GM10248 (cell line): Measurements from ENCODE around the gene ANKRD26.

ENCODE experiments used
- CTCF ChIA-PET: fragments of 300-600 bp; sonication (Branson Sonifier 250); formaldehyde crosslinking; extraction: SDS; loops from one replicate; lab custom pipeline; 2021; ENCODE audit warnings: antibody characterized with exemption; lab: Yijun Ruan, JAX
- POLR2A ChIA-PET: fragments of 350-650 bp; sonication (Branson Sonifier 250); formaldehyde crosslinking; extraction: SDS; loops from one replicate; lab custom pipeline; 2020; ENCODE audit warnings: antibody characterized with exemption; lab: Yijun Ruan, JAX
- DNase-seq: peaks from one replicate; pipeline ENCODE4 v3.0.0; 2012; ENCODE audit errors: extremely low spot score
- CTCF ChIP-seq: IDR thresholded peaks from 2 replicates; pipeline ENCODE4 v1.5.1; 2012; ENCODE audit warnings: mild to moderate bottlenecking, low read depth; ENCODE audit errors: extremely low read depth, missing control alignments, control extremely low read depth

ANKRD26 gene

GRCh38 chr10:27108165-27108564 lies 7.9 kb upstream of the ANKRD26 start:
- CTCF ChIA-PET = no interaction called here
- DNase-seq = no peak

GRCh38 chr10:27104919-27105318 lies 4.6 kb upstream of the ANKRD26 start:
- POLR2A ChIA-PET = no interaction called here
- TF ChIP-seq CTCF = no peak
- CTCF ChIA-PET = interaction anchor here (1.1 to 1.2 kb wide), 2 partner anchors 8 to 10 kb away, joined by 3 read pairs; no protein-coding TSS in a partner anchor
- DNase-seq = no peak

More at GRCh38 chr10:27108165-27108564, 7.9 kb upstream of the ANKRD26 start:
- no peak for TF ChIP-seq CTCF
- POLR2A ChIA-PET = no interaction called here

DNA sequence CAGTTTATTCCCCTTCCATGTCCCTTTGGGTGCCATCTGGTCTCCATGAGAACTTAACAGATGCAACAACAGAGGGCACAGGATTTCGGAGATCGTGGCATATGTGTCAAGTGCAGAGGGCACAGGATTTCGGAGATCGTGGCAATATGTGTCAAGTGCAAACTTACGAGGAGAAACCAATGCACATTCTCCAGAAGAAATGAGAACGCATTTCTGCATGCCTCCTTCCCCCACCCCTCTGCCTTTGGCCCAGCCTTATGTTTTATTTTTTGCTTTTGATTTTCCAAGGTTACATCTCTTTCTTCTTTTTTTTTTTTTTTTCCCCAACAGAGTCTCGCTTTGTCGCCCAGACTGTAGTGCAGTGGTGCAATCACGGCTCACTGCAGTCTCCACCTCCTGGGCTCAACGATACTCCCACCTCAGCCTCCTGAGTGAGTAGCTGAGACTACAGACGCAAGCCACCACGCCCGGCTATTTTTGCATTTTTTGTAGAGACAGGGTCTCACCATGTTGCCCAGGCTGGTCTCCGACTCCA lies 586 bp upstream of the ANKRD26 start:
- POLR2A ChIA-PET = interaction anchor here (0.6 to 1.0 kb wide), 3 partner anchors 9 to 53 kb away, joined by 3 to 6 read pairs (median 5); partner anchors contain the start of gene YME1L1
- CTCF ChIA-PET = interaction anchor here (1.4 kb wide), 1 partner anchor 18 kb away, joined by 4 read pairs; no protein-coding TSS in a partner anchor
- no peak for DNase-seq
- TF ChIP-seq CTCF = no peak

DNA sequence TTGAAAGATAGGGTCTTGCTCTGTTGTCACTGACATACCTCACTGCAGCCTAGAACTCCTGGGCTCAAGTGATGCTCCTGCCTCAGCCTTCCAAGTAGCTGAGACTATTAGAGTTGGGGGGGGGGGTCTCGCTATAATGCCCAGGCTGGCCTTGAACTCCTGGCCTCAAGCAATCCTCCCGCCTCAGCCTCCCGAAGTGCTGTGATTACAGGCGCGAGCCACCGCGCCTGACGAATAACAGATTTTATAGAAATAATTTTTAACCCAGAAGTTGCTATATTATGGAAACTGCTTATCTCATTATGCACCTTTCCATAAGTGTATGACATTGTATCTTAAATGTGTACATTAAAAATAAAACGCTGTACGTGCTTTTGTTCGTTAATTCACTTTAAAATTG lies 846 bp downstream of the ANKRD26 start:
- TF ChIP-seq CTCF = no peak
- CTCF ChIA-PET = interaction anchor here (0.9 to 1.4 kb wide), 2 partner anchors 16 to 19 kb away, joined by 4 read pairs; no protein-coding TSS in a partner anchor
- POLR2A ChIA-PET = no interaction called here
- DNase-seq = no peak

DNA sequence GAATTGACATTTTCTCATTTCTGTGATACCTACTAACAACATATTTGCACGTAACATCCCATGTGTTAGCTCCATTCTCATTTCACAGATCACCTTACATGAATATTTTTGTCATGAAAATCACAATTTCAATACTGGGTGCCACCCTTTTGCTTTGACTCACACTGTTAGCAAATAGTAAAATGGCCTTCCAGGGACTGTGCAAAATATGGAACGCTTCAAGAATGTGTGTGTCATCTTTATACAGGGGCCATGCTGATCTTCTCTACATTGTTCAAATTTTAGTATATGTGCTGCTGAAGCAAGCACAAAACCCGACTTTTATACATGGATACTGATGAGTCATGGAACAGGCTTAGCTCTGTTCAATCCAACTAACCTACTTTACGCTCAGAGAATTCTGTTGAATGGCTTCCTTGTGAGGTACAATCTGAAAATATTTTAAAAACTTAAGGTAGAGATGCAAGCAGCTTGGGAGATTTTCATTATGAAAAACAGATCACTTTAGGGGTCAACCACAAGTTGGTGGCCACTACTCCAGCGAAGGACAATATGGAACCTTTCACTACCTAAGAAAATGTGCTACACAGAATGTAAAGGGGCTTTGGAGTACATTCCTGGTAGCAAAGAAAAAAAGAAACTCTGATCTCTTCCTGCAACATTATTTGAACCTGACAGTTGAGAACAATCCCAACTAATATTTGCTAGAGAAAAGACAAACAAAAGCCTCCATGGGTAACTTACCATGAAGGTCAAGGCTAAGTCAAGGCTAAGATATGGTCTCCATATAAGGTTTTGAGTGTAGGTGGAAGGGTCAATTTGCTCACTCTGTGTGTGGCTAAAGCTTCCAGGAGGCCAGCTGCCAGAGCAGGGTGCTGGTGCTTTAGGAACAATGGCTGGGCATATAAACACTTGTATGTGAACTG lies 11.9 kb downstream of the ANKRD26 start:
- TF ChIP-seq CTCF = no peak
- ChIA-PET CTCF (no interaction called here), POLR2A (no interaction called here)
- no peak for DNase-seq

DNA sequence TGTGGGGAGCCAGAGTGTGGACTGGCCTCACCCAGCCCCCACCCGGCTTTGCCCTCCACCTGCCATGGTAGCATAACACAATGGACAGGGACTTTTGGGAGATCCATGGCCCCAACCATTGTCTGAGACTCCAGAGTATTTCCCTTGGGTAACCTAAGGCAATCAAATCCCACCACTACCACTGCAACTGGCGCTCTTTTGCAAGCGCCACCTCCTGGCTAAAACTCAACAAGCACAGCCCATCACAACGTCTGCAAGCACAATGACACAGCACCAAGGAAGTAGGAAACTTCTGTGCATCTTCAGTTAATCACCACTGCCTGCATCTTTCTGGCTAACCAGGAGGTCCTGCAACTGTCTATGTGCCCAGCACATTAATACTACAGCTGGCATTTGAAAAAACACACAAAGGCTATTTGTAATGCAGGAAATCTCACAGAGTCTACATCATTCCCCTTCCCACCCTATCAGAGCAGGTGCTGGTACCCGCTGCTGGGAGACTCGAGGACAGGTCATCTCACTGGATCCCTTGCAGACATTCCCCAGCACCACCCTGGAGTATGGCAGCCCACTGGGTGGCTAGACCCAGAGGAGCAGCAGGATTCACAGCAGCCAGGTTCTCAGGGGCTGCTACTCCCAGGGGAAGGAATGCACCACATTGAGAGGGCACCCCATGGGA lies 27.7 kb downstream of the ANKRD26 start:
- POLR2A ChIA-PET = no interaction called here
- CTCF ChIA-PET = interaction anchor here (1.0 kb wide), 1 partner anchor 14 kb away, joined by 3 read pairs; no protein-coding TSS in a partner anchor
- no peak for TF ChIP-seq CTCF
- no peak for DNase-seq
